K562 (cell line): ENCODE data around the gene GPR4. TPM values are rescaled to one million over a fixed set of nuclear protein-coding genes. Genes with fewer than 3 reads are reported as not detected.

Source experiments
- CXXC5 ChIP-seq: fragments of 250-450 bp; sonication (Bioruptor Pico); IDR thresholded peaks from 2 replicates; pipeline ENCODE4 v1.8.0; 2022; ENCODE audit warnings: inconsistent platforms, mild to moderate bottlenecking, moderate library complexity
- DACH1 ChIP-seq: fragments of 450-650 bp; IDR thresholded peaks from 2 replicates; pipeline ENCODE4 v1.6.1; 2018; ENCODE audit not compliant: partially characterized antibody
- E2F1 ChIP-seq: sonication (generic); formaldehyde crosslinking; IDR thresholded peaks from 2 replicates; pipeline ENCODE4 v1.8.1; 2023; ENCODE audit warnings: mild to moderate bottlenecking, missing genetic modification reagents, moderate library complexity
- ELF1 ChIP-seq: fragments of 200-800 bp; sonication (Bioruptor generic); IDR thresholded peaks from 2 replicates; pipeline ENCODE4 v1.6.1; 2016; ENCODE audit warnings: missing genetic modification characterization, missing compliant biosample characterization
- JUND ChIP-seq, 2 experiments: IDR thresholded peaks; 2 replicates in 1 of 2; 3 replicates in 1 of 2; pipeline ENCODE4 v1.6.1; 2011; ENCODE audit warnings: borderline replicate concordance in 2 of 2, low read depth in 2 of 2, low read length in 2 of 2, improper control_type of control experiment in 1 of 2, missing biosample characterization in 1 of 2, missing genetic modification characterization in 1 of 2, missing genetic modification reagents in 1 of 2
- MYC ChIP-seq, 2 experiments: fragments of 250-450 bp in 1 of 2; sonication (Bioruptor Pico) in 1 of 2; IDR thresholded peaks; 2 replicates each; pipeline versions ENCODE4 v1.5.1 to v1.6.1; 2012 to 2021; ENCODE audit warnings: low read depth in 2 of 2, borderline replicate concordance in 1 of 2, improper control_type of control experiment in 1 of 2, low read length in 1 of 2, mild to moderate bottlenecking in 1 of 2, moderate library complexity in 1 of 2
- NR2C2 ChIP-seq, 2 experiments: fragments of 200-800 bp in 1 of 2; sonication (Bioruptor generic) in 1 of 2; sonication (generic) in 1 of 2; formaldehyde crosslinking in 1 of 2; IDR thresholded peaks; 2 replicates each; pipeline versions ENCODE4 v1.6.1 to v1.8.0; 2016 to 2022; ENCODE audit warnings: mild to moderate bottlenecking in 1 of 2, missing compliant biosample characterization in 1 of 2, missing genetic modification characterization in 1 of 2, missing genetic modification reagents in 1 of 2
- POLR2H ChIP-seq: IDR thresholded peaks from 2 replicates; pipeline ENCODE4 v1.6.1; 2016; ENCODE audit warnings: missing genetic modification characterization, low read depth, mild to moderate bottlenecking, control low read depth, missing compliant biosample characterization, moderate library complexity
- RB1 ChIP-seq: fragments of 450-650 bp; IDR thresholded peaks from 2 replicates; pipeline ENCODE4 v1.6.1; 2017; ENCODE audit warnings: low read depth, mild to moderate bottlenecking
- RBFOX2 ChIP-seq: fragments of 200-400 bp; formaldehyde crosslinking; IDR thresholded peaks from 2 replicates; pipeline ENCODE4 v1.6.1; 2017; ENCODE audit warnings: low read depth, mild to moderate bottlenecking, low read length, moderate library complexity
- XRCC5 ChIP-seq: fragments of 200-400 bp; formaldehyde crosslinking; IDR thresholded peaks from 2 replicates; pipeline ENCODE4 v1.6.1; 2017; ENCODE audit warnings: low read depth, mild to moderate bottlenecking, low read length
- ZBTB7A ChIP-seq: IDR thresholded peaks from 2 replicates; pipeline ENCODE4 v1.6.1; 2011; ENCODE audit warnings: low read depth, mild to moderate bottlenecking, low read length, moderate library complexity, borderline replicate concordance; ENCODE audit not compliant: control insufficient read depth
- ZFP36 ChIP-seq: fragments of 150-350 bp; IDR thresholded peaks from 2 replicates; pipeline ENCODE4 v1.6.1; 2018; ENCODE audit warnings: low read length, low read depth; ENCODE audit not compliant: partially characterized antibody
- ZKSCAN1 ChIP-seq: fragments of 150-350 bp; IDR thresholded peaks from 2 replicates; pipeline ENCODE4 v1.6.1; 2016; ENCODE audit warnings: low read depth, low read length
- polyA plus RNA-seq, 8 experiments: library from polyadenylated mRNA; depleted of rRNA in 4 of 8; stranded (reverse) in 5 of 8; unstranded in 3 of 8; fragments of >200 nt; fragmentation: Nextera tagmentation in 2 of 8; fragmentation: Illumina TruSeq in 1 of 8; extraction: Ambion mirVana in 2 of 8; extraction: Trizol in 1 of 8; gene quantifications; 2 replicates each; pipeline versions ENCODE4 v1.2.1 to v1.2.3, GENCODE V29; 2011 to 2014; ENCODE audit warnings: inconsistent platforms in 1 of 8, missing spikeins in 1 of 8
- total RNA-seq, 7 experiments: library from RNA; depleted of rRNA in 6 of 7; stranded (reverse); fragments of >200 nt in 6 of 7; fragmentation: Illumina TruSeq in 2 of 7; extraction: Trizol in 2 of 7; gene quantifications; 2 replicates each; pipeline versions ENCODE4 v1.2.1 to v1.2.3, GENCODE V29; 2011 to 2021; ENCODE audit warnings: low replicate concordance in 1 of 7
- TF ChIP-seq, protein P1 (sequence below): sonication (generic); formaldehyde crosslinking; IDR thresholded peaks from 2 replicates; pipeline ENCODE4 v1.8.1; 2023; ENCODE audit warnings: mild to moderate bottlenecking, missing genetic modification reagents
- TF ChIP-seq, protein P2 (sequence below), 3 experiments: IDR thresholded peaks in 2 of 3; conservative IDR thresholded peaks in 1 of 3; 2 replicates each; pipeline ENCODE4 v1.5.1; 2011 to 2012; ENCODE audit warnings: low read length in 3 of 3, mild to moderate bottlenecking in 3 of 3, control low read depth in 2 of 3, improper control_type of control experiment in 1 of 3, inconsistent platforms in 1 of 3, low read depth in 1 of 3, mixed read lengths in 1 of 3, moderate library complexity in 1 of 3; ENCODE audit not compliant: insufficient read depth in 2 of 3
- TF ChIP-seq, protein P3 (sequence below): fragments of 450-650 bp; IDR thresholded peaks from 2 replicates; pipeline ENCODE4 v1.7.0; 2016; ENCODE audit warnings: borderline replicate concordance

The GPR4 gene
- total and polyA plus RNA-seq, 9 of the 15 experiments (the other 6 are each of a cell fraction or from before 2014, with no cell fraction given) = 0.03 to 0.09 (median 0.04) TPM; not detected in 5

DNA sequence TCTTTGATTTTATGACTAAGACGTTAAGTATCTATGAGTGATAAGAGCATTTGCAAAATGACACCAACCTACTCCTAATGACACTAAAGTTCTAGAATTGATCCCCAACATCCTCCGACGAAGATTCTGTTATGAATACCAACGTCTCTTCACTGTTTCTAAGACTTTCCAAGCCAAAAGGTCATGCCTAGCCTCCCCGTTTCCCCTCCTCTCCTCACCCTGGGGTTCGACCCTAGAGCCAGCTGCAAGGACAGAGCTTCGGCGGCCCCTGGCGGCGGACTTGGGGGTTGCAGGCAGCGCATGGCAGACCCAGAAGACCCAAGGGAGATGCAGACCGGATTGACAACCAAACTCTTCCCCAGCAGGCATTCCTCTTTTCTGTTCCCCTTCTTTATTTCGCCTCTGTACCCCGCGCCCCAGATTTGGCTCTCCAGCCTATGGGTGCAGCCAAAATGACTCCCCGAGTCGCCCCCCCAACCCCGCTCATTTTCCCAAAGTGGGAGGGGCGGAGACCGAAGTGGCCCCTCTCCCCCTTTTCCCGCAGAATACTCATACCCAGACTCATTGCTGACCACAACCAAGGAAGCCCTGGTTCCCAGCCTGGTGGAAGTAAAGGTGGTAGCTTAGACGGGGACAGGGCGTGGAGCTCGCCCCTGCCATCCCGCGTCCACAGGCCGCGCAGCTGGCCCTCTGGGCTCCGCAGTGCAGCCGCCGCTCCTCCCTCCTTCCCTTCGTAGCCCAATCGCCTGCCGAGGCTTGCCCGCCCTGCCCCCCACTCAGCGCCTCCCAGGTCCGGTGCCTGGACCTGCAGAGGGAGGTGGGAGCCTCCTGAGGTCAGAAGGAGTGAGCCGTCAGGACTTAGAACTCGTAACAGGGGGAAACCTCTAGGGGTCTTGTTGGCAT, 41.3 kb upstream of the GPR4 start (continued):
- no peak for TF ChIP-seq ZFP36
- TF ChIP-seq ZKSCAN1 = no peak
- TF ChIP-seq POLR2H (tag) = 0 out of 2 replicates have a peak, but pooled peaks have one; percentile 45
- TF ChIP-seq RBFOX2 = 0 out of 2 replicates have a peak, but pooled peaks have one; percentile 39
- TF ChIP-seq XRCC5 = peak; percentile 71; the same call in 1 of the 2 replicates
- TF ChIP-seq, protein P1, sequence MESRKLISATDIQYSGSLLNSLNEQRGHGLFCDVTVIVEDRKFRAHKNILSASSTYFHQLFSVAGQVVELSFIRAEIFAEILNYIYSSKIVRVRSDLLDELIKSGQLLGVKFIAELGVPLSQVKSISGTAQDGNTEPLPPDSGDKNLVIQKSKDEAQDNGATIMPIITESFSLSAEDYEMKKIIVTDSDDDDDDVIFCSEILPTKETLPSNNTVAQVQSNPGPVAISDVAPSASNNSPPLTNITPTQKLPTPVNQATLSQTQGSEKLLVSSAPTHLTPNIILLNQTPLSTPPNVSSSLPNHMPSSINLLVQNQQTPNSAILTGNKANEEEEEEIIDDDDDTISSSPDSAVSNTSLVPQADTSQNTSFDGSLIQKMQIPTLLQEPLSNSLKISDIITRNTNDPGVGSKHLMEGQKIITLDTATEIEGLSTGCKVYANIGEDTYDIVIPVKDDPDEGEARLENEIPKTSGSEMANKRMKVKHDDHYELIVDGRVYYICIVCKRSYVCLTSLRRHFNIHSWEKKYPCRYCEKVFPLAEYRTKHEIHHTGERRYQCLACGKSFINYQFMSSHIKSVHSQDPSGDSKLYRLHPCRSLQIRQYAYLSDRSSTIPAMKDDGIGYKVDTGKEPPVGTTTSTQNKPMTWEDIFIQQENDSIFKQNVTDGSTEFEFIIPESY (CRISPR knock-in tag) = peak; percentile 22; the same call in 1 of the 2 replicates
- TF ChIP-seq DACH1 = peak; percentile 27
- no peak for TF ChIP-seq CXXC5
- peak; percentile 61 for TF ChIP-seq RB1
- TF ChIP-seq MYC (IDR thresholded peaks at IDR 0.05; ENCODE audit: low read depth, low read length) = peak; percentile 81
- TF ChIP-seq MYC (CRISPR knock-in tag; IDR thresholded peaks at IDR 0.05; ENCODE audit: borderline replicate concordance, low read depth) = no peak
- peak; percentile 53; the same call in 1 of the 2 replicates for TF ChIP-seq E2F1 (CRISPR knock-in tag)
- TF ChIP-seq ELF1 = no peak
- TF ChIP-seq JUND (IDR thresholded peaks at IDR 0.05; ENCODE audit: borderline replicate concordance, low read depth, low read length) = peak; percentile 48; the same call in 1 of the 2 replicates
- peak; percentile 53; the same call in 2 of the 3 replicates for TF ChIP-seq JUND (tag; IDR thresholded peaks at IDR 0.05; ENCODE audit: borderline replicate concordance, low read depth, low read length)
- TF ChIP-seq, protein P2, sequence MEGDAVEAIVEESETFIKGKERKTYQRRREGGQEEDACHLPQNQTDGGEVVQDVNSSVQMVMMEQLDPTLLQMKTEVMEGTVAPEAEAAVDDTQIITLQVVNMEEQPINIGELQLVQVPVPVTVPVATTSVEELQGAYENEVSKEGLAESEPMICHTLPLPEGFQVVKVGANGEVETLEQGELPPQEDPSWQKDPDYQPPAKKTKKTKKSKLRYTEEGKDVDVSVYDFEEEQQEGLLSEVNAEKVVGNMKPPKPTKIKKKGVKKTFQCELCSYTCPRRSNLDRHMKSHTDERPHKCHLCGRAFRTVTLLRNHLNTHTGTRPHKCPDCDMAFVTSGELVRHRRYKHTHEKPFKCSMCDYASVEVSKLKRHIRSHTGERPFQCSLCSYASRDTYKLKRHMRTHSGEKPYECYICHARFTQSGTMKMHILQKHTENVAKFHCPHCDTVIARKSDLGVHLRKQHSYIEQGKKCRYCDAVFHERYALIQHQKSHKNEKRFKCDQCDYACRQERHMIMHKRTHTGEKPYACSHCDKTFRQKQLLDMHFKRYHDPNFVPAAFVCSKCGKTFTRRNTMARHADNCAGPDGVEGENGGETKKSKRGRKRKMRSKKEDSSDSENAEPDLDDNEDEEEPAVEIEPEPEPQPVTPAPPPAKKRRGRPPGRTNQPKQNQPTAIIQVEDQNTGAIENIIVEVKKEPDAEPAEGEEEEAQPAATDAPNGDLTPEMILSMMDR (IDR thresholded peaks at IDR 0.05 in 2 of 3, conservative IDR thresholded peaks at IDR 0.05 in 1 of 3; ENCODE audit: insufficient read depth in 2 of 3, low read depth in 1 of 3, low read length in 3 of 3) = peak; percentile 96 to 99 (median 97)
- TF ChIP-seq NR2C2 (CRISPR knock-in tag; IDR thresholded peaks at IDR 0.05) = no peak
- TF ChIP-seq NR2C2 (tag; IDR thresholded peaks at IDR 0.05) = no peak; the same call in 1 of the 2 replicates
- peak; percentile 91 for TF ChIP-seq ZBTB7A
- TF ChIP-seq, protein P3, sequence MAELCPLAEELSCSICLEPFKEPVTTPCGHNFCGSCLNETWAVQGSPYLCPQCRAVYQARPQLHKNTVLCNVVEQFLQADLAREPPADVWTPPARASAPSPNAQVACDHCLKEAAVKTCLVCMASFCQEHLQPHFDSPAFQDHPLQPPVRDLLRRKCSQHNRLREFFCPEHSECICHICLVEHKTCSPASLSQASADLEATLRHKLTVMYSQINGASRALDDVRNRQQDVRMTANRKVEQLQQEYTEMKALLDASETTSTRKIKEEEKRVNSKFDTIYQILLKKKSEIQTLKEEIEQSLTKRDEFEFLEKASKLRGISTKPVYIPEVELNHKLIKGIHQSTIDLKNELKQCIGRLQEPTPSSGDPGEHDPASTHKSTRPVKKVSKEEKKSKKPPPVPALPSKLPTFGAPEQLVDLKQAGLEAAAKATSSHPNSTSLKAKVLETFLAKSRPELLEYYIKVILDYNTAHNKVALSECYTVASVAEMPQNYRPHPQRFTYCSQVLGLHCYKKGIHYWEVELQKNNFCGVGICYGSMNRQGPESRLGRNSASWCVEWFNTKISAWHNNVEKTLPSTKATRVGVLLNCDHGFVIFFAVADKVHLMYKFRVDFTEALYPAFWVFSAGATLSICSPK = no peak
